Activated T-helper 2 cell treated with anti-CD3 and anti-CD28 coated beads, Interferon-gamma antibody, Interleukin-2, Interleukin-4, amounts not matched to agents 10 μg/mL and 5 μg/mL and 100 μg/mL, durations not matched to agents 14 hours and 24 hours and 36 hours (primary cell): ENCODE measurements around the gene GDPGP1. TPM values are rescaled to one million over a fixed set of nuclear protein-coding genes. Genes with fewer than 3 reads are reported as not detected.
"Not testable (repeated sequence)": the region's sequence is repeated elsewhere in the genome, so short reads cannot be mapped to it uniquely, and the experiment has no call there.

Source experiments
- DNase-seq: peaks from one replicate; pipeline ENCODE4 v3.0.0; 2021; ENCODE audit warnings: low spot score
- H3K27ac Mint-ChIP-seq: one replicate; pipeline ENCODE4 v1.8.0; 2021; ENCODE audit warnings: mixed read lengths
- H3K27me3 Mint-ChIP-seq: one replicate; pipeline ENCODE4 v1.8.0; 2021; ENCODE audit warnings: low read depth, mixed read lengths
- H3K36me3 Mint-ChIP-seq: one replicate; pipeline ENCODE4 v1.8.0; 2021; ENCODE audit warnings: low read depth, mixed read lengths
- H3K4me1 Mint-ChIP-seq: one replicate; pipeline ENCODE4 v1.8.0; 2021; ENCODE audit warnings: low read depth, mixed read lengths
- H3K4me3 Mint-ChIP-seq: one replicate; pipeline ENCODE4 v1.8.0; 2021; ENCODE audit warnings: low read depth, mild to moderate bottlenecking, moderate library complexity, mixed read lengths
- H3K9me3 Mint-ChIP-seq: one replicate; pipeline ENCODE4 v1.8.0; 2021; ENCODE audit warnings: mixed read lengths
- intact Hi-C: fragments of 100-400 bp; cut with micrococcal nuclease; formaldehyde crosslinking; loops from one replicate; pipeline ENCODE4 v1.15.1; 2023
- total RNA-seq: library from RNA; stranded (reverse); gene quantifications from 2 replicates; pipeline ENCODE4 v1.2.3, GENCODE V29; 2022

GDPGP1 gene
- total RNA-seq, 1 donor from 2014 or later, result 12.0 TPM

DNA sequence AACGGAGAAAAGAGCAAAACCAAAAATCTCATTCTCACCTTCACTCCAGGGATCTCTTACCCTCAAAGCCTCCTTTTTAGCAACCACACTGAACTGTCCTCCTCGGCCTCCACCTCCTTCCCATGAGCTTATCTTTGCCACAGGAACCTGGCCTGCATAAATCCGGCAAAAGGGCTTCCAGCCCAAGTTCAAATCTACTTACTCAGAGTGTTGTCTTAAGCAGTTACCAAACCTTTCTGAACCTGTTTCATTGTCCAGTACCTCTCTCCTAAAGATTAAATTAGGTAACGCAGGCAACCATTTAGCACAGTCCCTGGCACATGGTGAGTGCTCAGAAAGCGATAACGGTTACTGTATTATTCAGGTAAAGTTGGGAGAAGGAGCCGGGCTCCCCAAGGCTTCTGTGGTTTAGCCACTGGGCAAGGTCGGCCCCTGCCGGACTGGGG, 1.0 kb upstream of the GDPGP1 start:
- peaks cover 35% of the 10 kb centered on the region for H3K4me1 Mint-ChIP-seq
- no peaks in the 10 kb centered on the region for H3K9me3 Mint-ChIP-seq
- intact Hi-C loops, result loop anchor here (5.0 to 10.0 kb wide), 4 partner anchors 59 to 702 kb away; partner anchors contain the start of genes HDDC3 and UNC45A
- no peak for DNase-seq
- H3K27ac Mint-ChIP-seq, result peak overlapping the region; percentile 86
- peaks cover 52% of the 10 kb centered on the region for H3K36me3 Mint-ChIP-seq
- no peaks in the 10 kb centered on the region for H3K27me3 Mint-ChIP-seq
- peak overlapping the region; percentile 92 for H3K4me3 Mint-ChIP-seq

GRCh38 chr15:90233387-90234095, 468 bp upstream of the GDPGP1 start, which contains the start of gene CIB1:
TSS of gene CIB1 (minus strand) at chr15:90233941. CDS start at chr15:90233885, 56 bp downstream.
- H3K27ac Mint-ChIP-seq, result peak within 1 kb of the TSS; percentile 86
- H3K4me1 Mint-ChIP-seq, result peaks cover 35% of the 10 kb centered on the region
- no peaks in the 10 kb centered on the region for H3K27me3 Mint-ChIP-seq
- peaks cover 57% of the 10 kb centered on the region for H3K36me3 Mint-ChIP-seq
- H3K9me3 Mint-ChIP-seq, result no peaks in the 10 kb centered on the region
- intact Hi-C loops, result loop anchor here (1.0 to 10.0 kb wide), 6 partner anchors 32 to 701 kb away; partner anchors contain the start of genes HDDC3, NGRN, SEMA4B and UNC45A
- DNase-seq, result peak; percentile 97
- H3K4me3 Mint-ChIP-seq, result peak within 1 kb of the TSS; percentile 92

DNA sequence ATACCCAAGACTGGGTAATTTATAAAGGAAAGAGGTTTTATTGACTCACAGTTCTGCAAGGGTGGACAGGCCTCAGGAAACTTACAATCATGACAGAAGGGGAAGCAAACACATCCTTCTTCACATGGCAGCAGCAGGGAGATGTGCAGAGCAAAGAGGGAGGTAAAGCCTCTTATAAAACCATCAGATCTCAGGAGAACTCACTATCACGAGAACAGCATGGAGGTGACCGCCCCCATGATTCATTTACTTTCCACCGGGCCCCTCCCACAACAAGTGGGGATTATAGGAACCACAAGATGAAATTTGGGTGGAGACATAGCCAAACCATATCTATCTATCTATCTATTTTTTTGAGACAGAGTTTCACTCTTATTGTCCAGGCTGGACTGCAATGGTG, 5.4 kb downstream of the GDPGP1 start:
- peaks cover 28% of the 10 kb centered on the region for H3K36me3 Mint-ChIP-seq
- H3K4me1 Mint-ChIP-seq, result peaks cover 16% of the 10 kb centered on the region
- no peaks in the 10 kb centered on the region for H3K9me3 Mint-ChIP-seq
- intact Hi-C loops, result loop anchor here (10.0 kb wide), 1 partner anchor 695 kb away; the partner anchor contains the start of genes HDDC3 and UNC45A
- H3K27me3 Mint-ChIP-seq, result no peaks in the 10 kb centered on the region
- DNase-seq, result no peak
- H3K27ac Mint-ChIP-seq, result no peak overlapping the region
- H3K4me3 Mint-ChIP-seq, result no peak overlapping the region

- DNase-seq, result no peak
- Mint-ChIP-seq H3K27me3 (no peaks in the 10 kb centered on the region), H3K36me3 (peaks cover 27% of the 10 kb centered on the region), H3K4me1 (peaks cover 10% of the 10 kb centered on the region), H3K27ac (no peak overlapping the region), H3K4me3 (no peak overlapping the region), H3K9me3 (no peaks in the 10 kb centered on the region)
- intact Hi-C loops, result no loop called here
Observed at GRCh38 chr15:90240856-90241255, 6.8 kb downstream of the GDPGP1 start.

DNA sequence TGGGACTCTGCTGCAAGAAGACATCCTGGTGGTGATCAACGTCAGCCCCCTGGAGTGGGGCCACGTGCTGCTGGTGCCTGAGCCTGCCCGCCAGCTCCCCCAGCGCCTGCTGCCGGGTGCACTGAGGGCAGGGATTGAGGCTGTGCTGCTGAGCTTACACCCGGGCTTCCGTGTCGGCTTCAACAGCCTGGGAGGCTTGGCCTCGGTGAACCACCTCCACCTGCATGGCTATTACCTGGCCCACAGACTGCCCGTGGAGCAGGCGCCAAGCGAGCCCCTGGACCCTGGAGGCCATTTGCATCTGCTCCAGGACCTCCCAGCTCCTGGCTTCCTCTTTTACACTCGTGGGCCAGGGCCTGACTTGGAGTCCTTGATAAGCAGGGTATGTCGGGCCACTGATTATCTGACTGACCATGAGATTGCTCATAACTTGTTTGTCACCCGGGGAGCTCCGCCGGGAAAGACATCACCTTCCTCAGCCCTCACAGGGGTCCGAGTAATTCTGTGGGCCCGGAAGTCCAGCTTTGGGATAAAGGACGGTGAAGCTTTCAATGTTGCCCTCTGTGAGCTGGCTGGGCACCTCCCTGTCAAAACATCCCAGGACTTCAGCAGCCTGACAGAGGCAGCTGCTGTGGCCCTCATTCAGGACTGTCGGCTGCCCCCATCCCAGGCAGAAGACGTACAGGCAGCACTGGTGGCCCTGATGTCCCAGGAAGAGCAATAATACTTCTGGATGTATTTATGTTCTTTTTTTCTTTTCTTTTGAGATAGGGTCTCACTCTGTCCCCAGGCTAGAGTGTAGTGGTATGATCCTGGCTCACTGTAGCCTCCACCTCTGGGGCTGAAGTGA, 7.6 kb downstream of the GDPGP1 start:
- H3K4me3 Mint-ChIP-seq, result no peak overlapping the region
- no peak overlapping the region for H3K27ac Mint-ChIP-seq
- intact Hi-C loops, result no loop called here
- peaks cover 20% of the 10 kb centered on the region for H3K36me3 Mint-ChIP-seq
- no peaks in the 10 kb centered on the region for H3K27me3 Mint-ChIP-seq
- DNase-seq, result no peak
- no peaks in the 10 kb centered on the region for H3K9me3 Mint-ChIP-seq
- H3K4me1 Mint-ChIP-seq, result peaks cover 10% of the 10 kb centered on the region

DNA sequence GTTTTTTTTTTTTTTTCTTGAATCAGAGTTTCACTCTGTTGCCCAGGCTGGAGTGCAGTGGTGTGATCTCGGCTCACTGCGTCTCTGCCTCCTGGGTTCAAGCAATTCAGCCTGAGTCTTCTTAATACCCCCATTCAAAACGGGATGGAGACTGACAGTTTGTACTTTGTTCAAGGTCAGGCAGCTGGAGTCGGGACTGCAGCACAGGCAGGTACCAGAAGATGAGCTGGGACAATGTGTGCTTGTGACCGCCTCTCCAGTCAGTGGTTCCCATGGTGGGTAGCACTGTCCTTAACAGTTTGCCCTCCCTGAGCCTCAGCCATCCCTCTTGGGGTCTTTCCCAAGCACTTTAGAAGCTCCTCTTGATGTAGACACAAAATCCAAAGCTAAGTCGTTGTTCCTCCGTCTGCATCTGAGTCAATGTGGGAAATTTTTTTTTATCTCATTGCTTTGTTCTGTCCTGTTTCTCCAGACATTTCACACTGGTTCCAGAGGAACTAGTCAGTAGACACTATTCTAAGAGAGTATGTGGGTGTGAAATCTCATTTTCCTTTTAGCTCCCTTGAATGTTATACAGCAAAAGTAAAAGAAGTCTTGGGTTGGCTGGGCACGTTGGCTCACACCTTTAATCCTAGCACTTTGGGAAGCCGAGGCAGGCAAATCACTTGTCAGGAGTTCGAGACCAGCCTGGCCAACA, 10.1 kb downstream of the GDPGP1 start:
- peaks cover 9% of the 10 kb centered on the region for H3K36me3 Mint-ChIP-seq
- no peaks in the 10 kb centered on the region for H3K27me3 Mint-ChIP-seq
- H3K4me3 Mint-ChIP-seq, result no peak overlapping the region
- DNase-seq, result no peak
- H3K4me1 Mint-ChIP-seq, result peaks cover 12% of the 10 kb centered on the region
- no peaks in the 10 kb centered on the region for H3K9me3 Mint-ChIP-seq
- H3K27ac Mint-ChIP-seq, result no peak overlapping the region
- intact Hi-C loops, result no loop called here

DNA sequence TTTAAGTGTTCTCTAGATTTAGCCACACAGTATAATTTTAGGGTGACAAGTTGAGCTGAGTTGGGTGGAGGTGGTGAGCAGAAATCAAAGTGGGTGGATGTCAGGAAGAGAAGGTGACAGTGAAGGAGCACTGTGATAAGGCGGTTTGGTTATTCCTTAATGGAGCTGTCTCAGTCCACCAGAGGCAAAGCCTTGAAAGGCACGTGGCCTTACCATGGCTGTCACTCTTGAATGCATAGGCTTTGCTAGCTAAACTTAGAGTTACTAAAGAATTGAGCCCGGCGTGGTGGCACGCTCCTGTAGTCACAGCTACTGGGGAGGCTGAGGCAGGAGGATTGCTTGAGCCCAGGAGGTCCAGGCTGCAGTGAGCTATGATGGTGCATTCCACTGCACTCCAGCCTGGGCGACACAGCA, 14.8 kb downstream of the GDPGP1 start:
- Mint-ChIP-seq H3K4me3 (peak overlapping the region; percentile 68), H3K27ac (no peak overlapping the region), H3K36me3 (no peaks in the 10 kb centered on the region), H3K27me3 (no peaks in the 10 kb centered on the region), H3K4me1 (peaks cover 11% of the 10 kb centered on the region), H3K9me3 (no peaks in the 10 kb centered on the region)
- intact Hi-C loops, result loop anchor here (1.0 kb wide), 1 partner anchor 17 kb away; the partner anchor contains the start of gene NGRN
- DNase-seq, result no peak

GRCh38 chr15:90249203-90249863, 15.3 kb downstream of the GDPGP1 start, which contains the start of gene TTLL13:
TSS of gene TTLL13 (plus strand) at chr15:90249556. CDS start at chr15:90250631, 1,075 bp downstream.
- Mint-ChIP-seq H3K27me3 (no peaks in the 10 kb centered on the region), H3K36me3 (no peaks in the 10 kb centered on the region), H3K4me1 (peaks cover 11% of the 10 kb centered on the region), H3K27ac (no peak within 1 kb of the TSS), H3K4me3 (peak within 1 kb of the TSS; percentile 73), H3K9me3 (no peaks in the 10 kb centered on the region)
- DNase-seq, result peak; percentile 78
- intact Hi-C loops, result loop anchor here (1.0 kb wide), 1 partner anchor 16 kb away; the partner anchor contains the start of gene NGRN

DNA sequence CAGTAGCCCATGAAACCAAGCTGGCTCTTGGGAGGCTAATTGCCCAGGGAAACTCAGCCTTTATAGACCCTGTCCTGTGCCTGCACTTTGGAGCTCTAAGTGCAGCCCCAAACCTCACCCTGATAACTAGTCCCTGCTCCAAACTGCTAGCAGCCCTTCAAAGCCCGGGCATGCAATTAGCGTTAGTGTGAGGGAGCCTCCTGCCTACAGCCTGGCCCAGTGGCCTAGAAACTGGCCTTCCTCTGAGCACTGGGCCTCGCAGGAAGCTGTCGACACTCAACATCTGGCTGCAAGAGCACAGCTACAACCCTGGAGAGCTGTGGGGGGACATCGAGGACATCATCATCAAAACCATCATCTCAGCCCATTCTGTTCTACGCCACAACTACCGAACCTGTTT, 23.8 kb downstream of the GDPGP1 start:
- no peak for DNase-seq
- H3K9me3 Mint-ChIP-seq, result no peaks in the 10 kb centered on the region
- intact Hi-C loops, result no loop called here
- H3K4me1 Mint-ChIP-seq, result peaks cover 12% of the 10 kb centered on the region
- H3K27me3 Mint-ChIP-seq, result no peaks in the 10 kb centered on the region
- H3K36me3 Mint-ChIP-seq, result no peaks in the 10 kb centered on the region
- H3K4me3 Mint-ChIP-seq, result no peak overlapping the region
- no peak overlapping the region for H3K27ac Mint-ChIP-seq

DNA sequence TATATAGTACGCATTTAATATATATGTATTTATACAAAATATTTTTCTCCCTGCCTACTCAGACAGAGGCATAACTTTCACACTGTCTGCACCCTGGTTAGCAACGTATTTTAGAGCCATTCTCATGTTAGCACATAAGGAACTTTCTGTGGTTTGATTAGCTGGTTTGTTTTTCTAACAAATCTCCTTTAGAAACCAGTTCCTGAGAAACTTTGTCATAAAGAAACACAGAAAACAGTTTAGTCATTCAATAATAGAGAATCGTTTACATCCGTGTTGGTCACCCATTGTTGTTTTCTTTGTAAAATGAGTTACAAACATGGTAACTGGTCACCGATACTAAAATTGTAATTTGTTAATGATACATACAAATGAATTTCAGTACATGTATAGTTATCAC, 25.5 kb downstream of the GDPGP1 start:
- H3K36me3 Mint-ChIP-seq, result no peaks in the 10 kb centered on the region
- intact Hi-C loops, result no loop called here
- H3K4me1 Mint-ChIP-seq, result peaks cover 18% of the 10 kb centered on the region
- H3K4me3 Mint-ChIP-seq, result no peak overlapping the region
- H3K9me3 Mint-ChIP-seq, result no peaks in the 10 kb centered on the region
- no peak for DNase-seq
- H3K27ac Mint-ChIP-seq, result peak overlapping the region; percentile 78
- H3K27me3 Mint-ChIP-seq, result no peaks in the 10 kb centered on the region

- intact Hi-C loops, H3K27me3 Mint-ChIP-seq, DNase-seq, H3K9me3 Mint-ChIP-seq, H3K36me3 Mint-ChIP-seq, H3K4me3 Mint-ChIP-seq, H3K27ac Mint-ChIP-seq: not testable (repeated sequence)
- peaks cover 23% of the 10 kb centered on the region for H3K4me1 Mint-ChIP-seq
Observed at GRCh38 chr15:90260731-90261130, 26.7 kb downstream of the GDPGP1 start.

- no peaks in the 10 kb centered on the region for H3K9me3 Mint-ChIP-seq
- H3K27ac Mint-ChIP-seq, result no peak overlapping the region
Observed at GRCh38 chr15:90261811-90262210, 27.8 kb downstream of the GDPGP1 start.

More at GRCh38 chr15:90261811-90262210, 27.8 kb downstream of the GDPGP1 start:
- DNase-seq, result no peak
- no peaks in the 10 kb centered on the region for H3K27me3 Mint-ChIP-seq
- intact Hi-C loops, result no loop called here
- H3K4me3 Mint-ChIP-seq, result no peak overlapping the region
- H3K36me3 Mint-ChIP-seq, result peaks cover 12% of the 10 kb centered on the region
- peaks cover 26% of the 10 kb centered on the region for H3K4me1 Mint-ChIP-seq
